ENCODE measurements around the gene TEX35.

TEX35 gene

DNA sequence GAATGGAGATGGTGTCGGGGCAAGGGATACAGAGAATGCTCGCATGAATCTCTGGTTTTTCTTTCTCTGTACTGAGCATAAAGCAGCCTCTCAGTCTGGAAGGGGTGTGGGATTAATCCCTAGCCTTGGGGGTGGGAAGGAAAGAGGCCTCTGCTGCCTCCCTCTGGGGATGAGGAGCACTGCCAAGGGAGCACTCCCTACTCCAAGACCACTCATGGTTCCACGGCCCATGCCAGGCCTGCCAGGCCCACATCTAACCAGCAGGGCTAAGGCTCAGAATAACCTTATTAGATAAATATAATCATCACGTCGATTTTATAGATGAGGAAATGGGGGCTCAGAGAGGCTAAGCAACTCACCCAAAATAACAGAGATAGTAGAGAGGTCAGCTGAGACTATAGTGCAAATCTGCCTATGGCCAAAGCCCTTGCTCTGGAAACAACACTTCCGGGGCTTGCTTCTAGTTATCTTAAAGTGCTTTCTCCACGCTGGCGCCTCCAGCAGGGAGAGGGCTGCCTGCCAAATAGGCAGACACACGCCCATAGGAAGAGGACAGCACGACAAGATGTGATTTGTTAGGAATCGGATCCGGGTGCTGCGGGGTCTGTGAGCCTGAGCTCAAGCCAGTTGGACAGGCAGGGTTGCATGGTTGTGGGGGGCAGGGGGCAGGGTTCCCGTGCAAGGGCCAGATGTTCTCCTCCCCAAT lies 522 bp downstream of the TEX35 start:
- Histone ChIP-seq H3K18ac (ENCODE audit: low read depth in 1 of 2, low read length in 2 of 2) (no peak overlapping the region), H3K4ac (ENCODE audit: low read depth in 1 of 2, low read length in 2 of 2) (no peak overlapping the region), H3K4me3 (ENCODE audit: insufficient read depth in 1 of 2, low read depth in 1 of 2, low read length in 2 of 2) (no peak overlapping the region), H2BK120ac (ENCODE audit: low read depth, low read length) (no peak overlapping the region), H3K4me2 (ENCODE audit: low read length, poor library complexity, severe bottlenecking) (no peak overlapping the region), H2BK12ac (ENCODE audit: low read length in 2 of 2) (no peak overlapping the region), H3K36me3 (ENCODE audit: control insufficient read depth in 1 of 2, insufficient read depth in 2 of 2, low read depth in 1 of 2, low read length in 2 of 2) (no peaks in the 10 kb centered on the region), H2BK15ac (ENCODE audit: low read depth, poor library complexity, severe bottlenecking) (no peak overlapping the region), H3K79me1 (replicated peaks; ENCODE audit: low read length, poor library complexity, severe bottlenecking) (no peaks in the 10 kb centered on the region), H2AK5ac (ENCODE audit: low read length, severe bottlenecking) (no peak overlapping the region), H3K4me1 (ENCODE audit: control insufficient read depth, insufficient read depth, low read depth, low read length) (no peaks in the 10 kb centered on the region), H2AFZ (ENCODE audit: low read depth, low read length) (no peak overlapping the region), H3K9ac (ENCODE audit: low read length) (no peak overlapping the region), H4K8ac (ENCODE audit: low read length) (no peak overlapping the region), H3K27ac (ENCODE audit: low read length, poor library complexity, severe bottlenecking) (no peak overlapping the region), H3K23ac (ENCODE audit: low read length in 2 of 2) (no peak overlapping the region), H4K91ac (ENCODE audit: low read length) (no peak overlapping the region), H3K14ac (ENCODE audit: low read length in 2 of 2) (no peak overlapping the region), H3K27me3 (ENCODE audit: control insufficient read depth in 1 of 2, insufficient read depth in 1 of 2, low read length in 2 of 2) (no peaks in the 10 kb centered on the region), H2BK5ac (ENCODE audit: low read depth, low read length, poor library complexity, severe bottlenecking) (no peak overlapping the region), H3K9me3 (ENCODE audit: control insufficient read depth, low read length) (no peaks in the 10 kb centered on the region)
- DNase-seq: no peak
- whole genome bisulfite sequencing: 85% methylated on average over 13 of the region's 14 CpGs

DNA sequence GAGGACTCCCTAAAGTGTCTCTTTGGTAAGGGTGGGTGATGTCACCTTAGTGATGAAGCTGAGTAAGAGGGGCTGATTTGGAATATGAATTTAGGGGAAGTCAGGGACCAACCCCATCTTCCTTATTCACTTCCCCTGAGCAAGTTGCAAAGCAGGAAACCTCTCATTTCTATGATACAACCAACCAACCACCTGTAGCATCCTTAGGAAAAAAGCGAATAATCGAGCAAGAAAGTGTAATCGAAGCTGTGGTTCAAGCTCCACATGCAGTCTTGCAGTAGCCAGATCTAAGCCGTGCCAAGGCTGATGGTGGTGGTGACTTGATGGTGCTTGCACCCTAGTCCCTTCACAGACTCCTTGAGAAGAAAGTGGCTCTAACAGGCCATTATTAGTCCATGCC lies 3.2 kb downstream of the TEX35 start:
- WGBS: 93% methylated on average over 4 of the region's 4 CpGs
- H3K9ac ChIP-seq (ENCODE audit: low read length): no peak overlapping the region
- H2AFZ ChIP-seq (ENCODE audit: low read depth, low read length): peak overlapping the region; percentile 19
- no peak overlapping the region for H3K18ac ChIP-seq (ENCODE audit: low read depth in 1 of 2, low read length in 2 of 2)
- H2AK5ac ChIP-seq (ENCODE audit: low read length, severe bottlenecking): no peak overlapping the region
- H2BK15ac ChIP-seq (ENCODE audit: low read depth, poor library complexity, severe bottlenecking): no peak overlapping the region
- no peak overlapping the region for H2BK12ac ChIP-seq (ENCODE audit: low read length in 2 of 2)
- H3K27ac ChIP-seq (ENCODE audit: low read length, poor library complexity, severe bottlenecking): no peak overlapping the region
- H3K14ac ChIP-seq (ENCODE audit: low read length in 2 of 2): no peak overlapping the region
- H3K9me3 ChIP-seq (ENCODE audit: control insufficient read depth, low read length): no peaks in the 10 kb centered on the region
- no peak for DNase-seq
- no peak overlapping the region for H3K4ac ChIP-seq (ENCODE audit: low read depth in 1 of 2, low read length in 2 of 2)
- H3K4me1 ChIP-seq (ENCODE audit: control insufficient read depth, insufficient read depth, low read depth, low read length): no peaks in the 10 kb centered on the region
- no peaks in the 10 kb centered on the region for H3K27me3 ChIP-seq (ENCODE audit: control insufficient read depth in 1 of 2, insufficient read depth in 1 of 2, low read length in 2 of 2)
- no peak overlapping the region for H4K91ac ChIP-seq (ENCODE audit: low read length)
- H3K4me2 ChIP-seq (ENCODE audit: low read length, poor library complexity, severe bottlenecking): no peak overlapping the region
- H3K79me1 ChIP-seq (replicated peaks; ENCODE audit: low read length, poor library complexity, severe bottlenecking): no peaks in the 10 kb centered on the region
- no peak overlapping the region for H4K8ac ChIP-seq (ENCODE audit: low read length)
- H3K4me3 ChIP-seq (ENCODE audit: insufficient read depth in 1 of 2, low read depth in 1 of 2, low read length in 2 of 2): no peak overlapping the region
- no peak overlapping the region for H3K23ac ChIP-seq (ENCODE audit: low read length in 2 of 2)
- H2BK5ac ChIP-seq (ENCODE audit: low read depth, low read length, poor library complexity, severe bottlenecking): no peak overlapping the region
- no peaks in the 10 kb centered on the region for H3K36me3 ChIP-seq (ENCODE audit: control insufficient read depth in 1 of 2, insufficient read depth in 2 of 2, low read depth in 1 of 2, low read length in 2 of 2)
- no peak overlapping the region for H2BK120ac ChIP-seq (ENCODE audit: low read depth, low read length)

DNA sequence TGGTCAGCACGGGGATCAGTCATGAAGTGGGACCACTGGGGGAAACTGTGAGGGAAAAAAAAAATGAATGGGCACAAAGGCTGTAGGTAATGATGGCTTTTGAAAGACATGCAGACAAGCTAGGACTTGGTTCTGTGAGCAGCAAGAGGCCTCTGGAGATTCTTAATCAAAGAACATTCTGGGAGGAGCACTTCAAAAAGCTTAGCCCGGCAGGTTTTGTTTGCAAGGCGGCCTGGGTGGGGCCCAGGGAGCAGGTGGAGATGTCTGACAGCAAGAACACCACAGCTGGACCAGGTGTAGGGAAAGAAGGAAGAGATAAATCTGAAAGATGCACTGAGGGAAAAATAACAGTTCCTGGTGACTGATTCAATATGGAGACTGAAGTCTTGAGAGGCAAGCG lies 6.0 kb downstream of the TEX35 start:
- H3K14ac ChIP-seq (ENCODE audit: low read length in 2 of 2): no peak overlapping the region
- H3K9me3 ChIP-seq (ENCODE audit: control insufficient read depth, low read length): no peaks in the 10 kb centered on the region
- H3K9ac ChIP-seq (ENCODE audit: low read length): no peak overlapping the region
- no peak overlapping the region for H4K8ac ChIP-seq (ENCODE audit: low read length)
- no peak overlapping the region for H3K27ac ChIP-seq (ENCODE audit: low read length, poor library complexity, severe bottlenecking)
- H3K18ac ChIP-seq (ENCODE audit: low read depth in 1 of 2, low read length in 2 of 2): no peak overlapping the region
- no peak overlapping the region for H2AK5ac ChIP-seq (ENCODE audit: low read length, severe bottlenecking)
- H3K27me3 ChIP-seq (ENCODE audit: control insufficient read depth in 1 of 2, insufficient read depth in 1 of 2, low read length in 2 of 2): no peaks in the 10 kb centered on the region
- no peak overlapping the region for H2BK120ac ChIP-seq (ENCODE audit: low read depth, low read length)
- no peaks in the 10 kb centered on the region for H3K79me1 ChIP-seq (replicated peaks; ENCODE audit: low read length, poor library complexity, severe bottlenecking)
- H3K4ac ChIP-seq (ENCODE audit: low read depth in 1 of 2, low read length in 2 of 2): no peak overlapping the region
- no peaks in the 10 kb centered on the region for H3K36me3 ChIP-seq (ENCODE audit: control insufficient read depth in 1 of 2, insufficient read depth in 2 of 2, low read depth in 1 of 2, low read length in 2 of 2)
- H3K4me1 ChIP-seq (ENCODE audit: control insufficient read depth, insufficient read depth, low read depth, low read length): no peaks in the 10 kb centered on the region
- WGBS: 87% methylated on average over 4 of the region's 4 CpGs
- no peak overlapping the region for H3K4me3 ChIP-seq (ENCODE audit: insufficient read depth in 1 of 2, low read depth in 1 of 2, low read length in 2 of 2)
- no peak overlapping the region for H3K4me2 ChIP-seq (ENCODE audit: low read length, poor library complexity, severe bottlenecking)
- no peak overlapping the region for H2BK15ac ChIP-seq (ENCODE audit: low read depth, poor library complexity, severe bottlenecking)
- no peak overlapping the region for H2BK12ac ChIP-seq (ENCODE audit: low read length in 2 of 2)
- no peak overlapping the region for H4K91ac ChIP-seq (ENCODE audit: low read length)
- no peak overlapping the region for H2BK5ac ChIP-seq (ENCODE audit: low read depth, low read length, poor library complexity, severe bottlenecking)
- no peak for DNase-seq
- H3K23ac ChIP-seq (ENCODE audit: low read length in 2 of 2): no peak overlapping the region
- H2AFZ ChIP-seq (ENCODE audit: low read depth, low read length): no peak overlapping the region

DNA sequence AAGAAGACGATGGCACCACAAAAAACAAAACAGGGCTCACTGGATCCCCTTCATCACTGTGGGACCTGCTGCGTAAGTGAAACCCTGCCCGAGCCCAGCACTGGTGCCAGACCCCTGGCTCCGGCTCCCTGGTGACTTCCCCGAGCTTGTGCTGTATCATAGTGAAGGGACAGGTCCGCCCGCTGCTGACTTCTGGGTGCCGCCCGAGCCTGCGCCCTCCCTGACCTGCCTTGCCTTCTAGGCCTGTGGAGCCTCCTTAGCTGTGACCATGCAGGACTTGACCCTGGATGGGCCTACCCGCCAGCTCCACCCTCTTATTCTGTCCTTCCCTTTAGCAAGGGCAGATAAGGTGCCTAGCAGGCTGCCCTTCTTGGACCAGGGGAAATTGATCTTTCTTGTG lies 7.9 kb downstream of the TEX35 start:
- H3K9ac ChIP-seq (ENCODE audit: low read length): no peak overlapping the region
- no peak overlapping the region for H3K18ac ChIP-seq (ENCODE audit: low read depth in 1 of 2, low read length in 2 of 2)
- no peak overlapping the region for H3K4me3 ChIP-seq (ENCODE audit: insufficient read depth in 1 of 2, low read depth in 1 of 2, low read length in 2 of 2)
- H3K27ac ChIP-seq (ENCODE audit: low read length, poor library complexity, severe bottlenecking): no peak overlapping the region
- no peak overlapping the region for H3K4me2 ChIP-seq (ENCODE audit: low read length, poor library complexity, severe bottlenecking)
- 95% methylated on average over 11 of the region's 11 CpGs for WGBS
- H3K14ac ChIP-seq (ENCODE audit: low read length in 2 of 2): no peak overlapping the region
- peaks cover 4% of the 10 kb centered on the region for H3K9me3 ChIP-seq (ENCODE audit: control insufficient read depth, low read length)
- H4K8ac ChIP-seq (ENCODE audit: low read length): no peak overlapping the region
- H3K4me1 ChIP-seq (ENCODE audit: control insufficient read depth, insufficient read depth, low read depth, low read length): no peaks in the 10 kb centered on the region
- no peak overlapping the region for H4K91ac ChIP-seq (ENCODE audit: low read length)
- no peak overlapping the region for H2BK12ac ChIP-seq (ENCODE audit: low read length in 2 of 2)
- H3K36me3 ChIP-seq (ENCODE audit: control insufficient read depth in 1 of 2, insufficient read depth in 2 of 2, low read depth in 1 of 2, low read length in 2 of 2): no peaks in the 10 kb centered on the region
- H2BK5ac ChIP-seq (ENCODE audit: low read depth, low read length, poor library complexity, severe bottlenecking): no peak overlapping the region
- no peak overlapping the region for H2AFZ ChIP-seq (ENCODE audit: low read depth, low read length)
- no peak overlapping the region for H2BK15ac ChIP-seq (ENCODE audit: low read depth, poor library complexity, severe bottlenecking)
- H3K27me3 ChIP-seq (ENCODE audit: control insufficient read depth in 1 of 2, insufficient read depth in 1 of 2, low read length in 2 of 2): no peaks in the 10 kb centered on the region
- H2AK5ac ChIP-seq (ENCODE audit: low read length, severe bottlenecking): no peak overlapping the region
- H3K23ac ChIP-seq (ENCODE audit: low read length in 2 of 2): no peak overlapping the region
- H3K4ac ChIP-seq (ENCODE audit: low read depth in 1 of 2, low read length in 2 of 2): no peak overlapping the region
- H2BK120ac ChIP-seq (ENCODE audit: low read depth, low read length): no peak overlapping the region
- no peaks in the 10 kb centered on the region for H3K79me1 ChIP-seq (replicated peaks; ENCODE audit: low read length, poor library complexity, severe bottlenecking)
- DNase-seq: no peak
